ENCODE measurements around the gene CCDC197. TPM values are rescaled to one million over a fixed set of nuclear protein-coding genes. Genes with fewer than 3 reads are reported as not detected.

The CCDC197 gene
- total RNA-seq, 2 experiments from 2014 or later, result not detected

- ChIA-PET CTCF (interaction anchor here (0.8 to 17.5 kb wide), 11 partner anchors 9 to 169 kb away, joined by 3 to 437 read pairs (median 9); no protein-coding TSS in a partner anchor), POLR2A (interaction anchor here (0.9 to 2.1 kb wide), 3 partner anchors 15 to 60 kb away, joined by 4 to 6 read pairs (median 5); no protein-coding TSS in a partner anchor)
- no peak for TF ChIP-seq CTCF (IDR thresholded peaks at IDR 0.05)
- DNase-seq (no peak), ATAC-seq (no peak)
- intact Hi-C loops (cut with micrococcal nuclease), result no loop called here
- H3K27ac Mint-ChIP-seq, result no peak overlapping the region
- peaks cover 36% of the 10 kb centered on the region for H3K4me1 Mint-ChIP-seq (ENCODE audit: low read depth)
- H3K9me3 Mint-ChIP-seq, result no peaks in the 10 kb centered on the region
- no peaks in the 10 kb centered on the region for H3K36me3 Mint-ChIP-seq (ENCODE audit: low read depth)
- no peak overlapping the region for H3K4me3 Mint-ChIP-seq
- peaks cover 5% of the 10 kb centered on the region for H3K27me3 Mint-ChIP-seq
Measured at GRCh38 chr14:93999573-93999972, 2.5 kb downstream of the CCDC197 start.

- ATAC-seq, result no peak
- Mint-ChIP-seq H3K27me3 (peaks cover 10% of the 10 kb centered on the region), H3K27ac (no peak overlapping the region), H3K9me3 (no peaks in the 10 kb centered on the region), H3K4me3 (no peak overlapping the region), H3K4me1 (ENCODE audit: low read depth) (peaks cover 30% of the 10 kb centered on the region), H3K36me3 (ENCODE audit: low read depth) (no peaks in the 10 kb centered on the region)
- no peak for DNase-seq
- POLR2A ChIA-PET, result interaction anchor here (0.7 to 1.4 kb wide), 4 partner anchors 22 to 60 kb away, joined by 3 to 5 read pairs (median 4); no protein-coding TSS in a partner anchor
- no peak for TF ChIP-seq CTCF (IDR thresholded peaks at IDR 0.05)
- intact Hi-C loops (cut with micrococcal nuclease), result no loop called here
- CTCF ChIA-PET, result interaction anchor here (0.8 to 17.5 kb wide), 16 partner anchors 9 to 168 kb away, joined by 3 to 437 read pairs (median 7); no protein-coding TSS in a partner anchor
Measured at GRCh38 chr14:94000267-94000666, 3.2 kb downstream of the CCDC197 start.

GRCh38 chr14:94001016-94001415 lies 3.9 kb downstream of the CCDC197 start:
- no peak overlapping the region for H3K4me3 Mint-ChIP-seq
- no peak overlapping the region for H3K27ac Mint-ChIP-seq
- ATAC-seq, result no peak
- H3K4me1 Mint-ChIP-seq (ENCODE audit: low read depth), result peaks cover 24% of the 10 kb centered on the region
- ChIA-PET CTCF (interaction anchor here (0.6 to 17.5 kb wide), 24 partner anchors 8 to 135 kb away, joined by 3 to 437 read pairs (median 4); no protein-coding TSS in a partner anchor), POLR2A (interaction anchor here (0.6 to 1.3 kb wide), 4 partner anchors 42 to 80 kb away, joined by 3 to 4 read pairs (median 4); partner anchors contain the start of genes DDX24 and IFI27L1)
- H3K9me3 Mint-ChIP-seq, result no peaks in the 10 kb centered on the region
- H3K36me3 Mint-ChIP-seq (ENCODE audit: low read depth), result no peaks in the 10 kb centered on the region
- intact Hi-C loops (cut with micrococcal nuclease), result no loop called here
- TF ChIP-seq CTCF (IDR thresholded peaks at IDR 0.05), result no peak
- peaks cover 10% of the 10 kb centered on the region for H3K27me3 Mint-ChIP-seq
- DNase-seq, result no peak

- peak overlapping the region; percentile 50 for H3K27ac Mint-ChIP-seq
- ChIA-PET POLR2A (interaction anchor here (0.6 to 1.3 kb wide), 3 partner anchors 51 to 79 kb away, joined by 3 to 4 read pairs (median 4); partner anchors contain the start of genes DDX24 and IFI27L1), CTCF (interaction anchor here (0.6 to 17.5 kb wide), 28 partner anchors 9 to 135 kb away, joined by 3 to 437 read pairs (median 4); no protein-coding TSS in a partner anchor)
- H3K27me3 Mint-ChIP-seq, result peaks cover 12% of the 10 kb centered on the region
- DNase-seq, result peak; percentile 64
- intact Hi-C loops (cut with micrococcal nuclease), result no loop called here
- TF ChIP-seq CTCF (IDR thresholded peaks at IDR 0.05), result peak; percentile 96
- H3K9me3 Mint-ChIP-seq, result no peaks in the 10 kb centered on the region
- peaks cover 20% of the 10 kb centered on the region for H3K4me1 Mint-ChIP-seq (ENCODE audit: low read depth)
- H3K4me3 Mint-ChIP-seq, result no peak overlapping the region
- ATAC-seq, result peak; percentile 81
- H3K36me3 Mint-ChIP-seq (ENCODE audit: low read depth), result no peaks in the 10 kb centered on the region
Measured at GRCh38 chr14:94001501-94002396, 4.6 kb downstream of the CCDC197 start.
